ENCODE results near the gene FECH. TPM values are rescaled to one million over a fixed set of nuclear protein-coding genes. Genes with fewer than 3 reads are reported as not detected.
A peak's percentile ranks its signal among the peaks of the same experiment; 100 is the strongest.
"Not testable (repeated sequence)": the region's sequence is repeated elsewhere in the genome, so short reads cannot be mapped to it uniquely, and the experiment has no call there.

FECH gene
- total RNA-seq, 1 donor from 2014 or later = 37.0 TPM

- Histone ChIP-seq H3K4me1 (peaks cover 43% of the 10 kb centered on the region), H3K27ac (replicated peaks) (no peak overlapping the region), H3K27me3 (ENCODE audit: low read depth) (no peaks in the 10 kb centered on the region), H3K36me3 (peaks cover 46% of the 10 kb centered on the region), H3K4me3 (peak overlapping the region; percentile 95), H3K9me3 (replicated peaks) (no peaks in the 10 kb centered on the region)
- TF ChIP-seq CTCF (IDR thresholded peaks at IDR 0.05; ENCODE audit: borderline replicate concordance) = no peak
- intact Hi-C loops (cut with micrococcal nuclease) = no loop called here
- DNase-seq = no peak
Observed at GRCh38 chr18:57619876-57620275, 33.4 kb upstream of the FECH start.

- H3K36me3 ChIP-seq = peaks cover 56% of the 10 kb centered on the region
Observed at GRCh38 chr18:57618910-57619309, 32.4 kb upstream of the FECH start.

GRCh38 chr18:57603871-57604270 is 17.4 kb upstream of the FECH start:
- no peak overlapping the region for H3K27ac ChIP-seq (replicated peaks)
- intact Hi-C loops (cut with micrococcal nuclease) = no loop called here
- no peak for DNase-seq
- no peaks in the 10 kb centered on the region for H3K4me1 ChIP-seq
- H3K9me3 ChIP-seq (replicated peaks) = no peaks in the 10 kb centered on the region
- H3K4me3 ChIP-seq = no peak overlapping the region
- peaks cover 99% of the 10 kb centered on the region for H3K36me3 ChIP-seq
- TF ChIP-seq CTCF (IDR thresholded peaks at IDR 0.05; ENCODE audit: borderline replicate concordance) = no peak
- H3K27me3 ChIP-seq (ENCODE audit: low read depth) = no peaks in the 10 kb centered on the region

More at GRCh38 chr18:57618910-57619309, 32.4 kb upstream of the FECH start:
- H3K27me3 ChIP-seq (ENCODE audit: low read depth) = no peaks in the 10 kb centered on the region
- no peak for TF ChIP-seq CTCF (IDR thresholded peaks at IDR 0.05; ENCODE audit: borderline replicate concordance)
- H3K9me3 ChIP-seq (replicated peaks) = no peaks in the 10 kb centered on the region
- H3K4me1 ChIP-seq = peaks cover 43% of the 10 kb centered on the region
- DNase-seq = no peak
- intact Hi-C loops (cut with micrococcal nuclease) = no loop called here
- no peak overlapping the region for H3K27ac ChIP-seq (replicated peaks)
- H3K4me3 ChIP-seq = no peak overlapping the region

- intact Hi-C loops (cut with micrococcal nuclease) = no loop called here
- no peaks in the 10 kb centered on the region for H3K9me3 ChIP-seq (replicated peaks)
Observed at GRCh38 chr18:57595347-57595746, 8.8 kb upstream of the FECH start.

GRCh38 chr18:57592716-57593115 is 6.2 kb upstream of the FECH start:
- intact Hi-C loops (cut with micrococcal nuclease) = not testable (repeated sequence)

More at GRCh38 chr18:57595347-57595746, 8.8 kb upstream of the FECH start:
- Histone ChIP-seq H3K4me1 (no peaks in the 10 kb centered on the region), H3K27me3 (ENCODE audit: low read depth) (no peaks in the 10 kb centered on the region), H3K27ac (replicated peaks) (no peak overlapping the region), H3K4me3 (no peak overlapping the region), H3K36me3 (peaks cover 36% of the 10 kb centered on the region)
- DNase-seq = no peak
- TF ChIP-seq CTCF (IDR thresholded peaks at IDR 0.05; ENCODE audit: borderline replicate concordance) = no peak

GRCh38 chr18:57589161-57589560 is 2.7 kb upstream of the FECH start:
- Histone ChIP-seq H3K4me1 (peaks cover 22% of the 10 kb centered on the region), H3K4me3 (no peak overlapping the region), H3K9me3 (replicated peaks) (no peaks in the 10 kb centered on the region), H3K27ac (replicated peaks) (no peak overlapping the region), H3K27me3 (ENCODE audit: low read depth) (no peaks in the 10 kb centered on the region), H3K36me3 (peaks cover 5% of the 10 kb centered on the region)
- TF ChIP-seq CTCF (IDR thresholded peaks at IDR 0.05; ENCODE audit: borderline replicate concordance) = no peak
- DNase-seq = no peak
- intact Hi-C loops (cut with micrococcal nuclease) = no loop called here

More at GRCh38 chr18:57592716-57593115, 6.2 kb upstream of the FECH start:
- H3K4me1 ChIP-seq; H3K36me3 ChIP-seq; H3K9me3 ChIP-seq (replicated peaks); H3K27me3 ChIP-seq (ENCODE audit: low read depth); DNase-seq; H3K27ac ChIP-seq (replicated peaks); H3K4me3 ChIP-seq: not testable (repeated sequence)
